Esophagus muscularis mucosa (tissue), 4 donors: Measurements from ENCODE around the gene IL12RB1. TPM values are rescaled to one million over a fixed set of nuclear protein-coding genes. Genes with fewer than 3 reads are reported as not detected.

Experiments used
- DNase-seq: peaks from one replicate; pipeline ENCODE4 v3.0.0-alpha.2; 2017; ENCODE audit errors: extremely low spot score
- H3K27ac ChIP-seq, 4 donors: fragments of 200-600 bp; sonication (generic); replicated peaks in 1 of 4; 1 replicate in 3 of 4; 2 replicates in 1 of 4; pipeline ENCODE4 v1.5.1; 2016 to 2019; ENCODE audit warnings: mild to moderate bottlenecking in 1 of 4
- H3K27me3 ChIP-seq, 4 donors: fragments of 200-600 bp; sonication (generic); one replicate each; pipeline versions ENCODE4 v1.5.1 to v1.6.0; 2016 to 2019
- H3K36me3 ChIP-seq, 4 donors: fragments of 200-600 bp; sonication (generic); one replicate each; pipeline ENCODE4 v1.5.1; 2016 to 2019
- H3K4me1 ChIP-seq, 4 donors: fragments of 200-600 bp; sonication (generic); one replicate each; pipeline ENCODE4 v1.5.1; 2016 to 2019
- H3K4me3 ChIP-seq, 4 donors: fragments of 200-600 bp; sonication (generic); 1 replicate in 2 of 4; 2 replicates in 2 of 4; pipeline ENCODE4 v1.5.1; 2016 to 2019; ENCODE audit warnings: mild to moderate bottlenecking in 4 of 4, moderate library complexity in 1 of 4
- H3K9me3 ChIP-seq, 4 donors: fragments of 200-600 bp; sonication (generic); 1 replicate in 3 of 4; 2 replicates in 1 of 4; pipeline ENCODE4 v1.5.1; 2016 to 2019
- EP300 ChIP-seq: sonication (generic); formaldehyde crosslinking; IDR thresholded peaks from one replicate; pipeline ENCODE4 v1.6.1; 2017; ENCODE audit warnings: antibody characterized with exemption
- POLR2A ChIP-seq: fragments of 450-650 bp; IDR thresholded peaks from one replicate; pipeline ENCODE4 v1.6.1; 2017; ENCODE audit warnings: antibody characterized with exemption, moderate library complexity, mild to moderate bottlenecking, low read depth
- POLR2AphosphoS5 ChIP-seq, 2 donors: sonication (generic); formaldehyde crosslinking; IDR thresholded peaks; one replicate each; pipeline ENCODE4 v1.6.1; 2017; ENCODE audit warnings: antibody characterized with exemption in 2 of 2
- WGBS: methylation state at CpG from one replicate; pipeline ENCODE4 v1.1.5; 2018; 5-methylcytosine and 5-hydroxymethylcytosine counted together
- intact Hi-C: fragments of 100-400 bp; cut with DNase I; formaldehyde crosslinking; loops from one replicate; pipeline ENCODE4 v1.15.1; 2023
- total RNA-seq, 4 donors: library from RNA; depleted of rRNA; stranded (reverse); fragments of >200 nt; gene quantifications; one replicate each; pipeline versions ENCODE4 v1.1.0 to v1.2.1, GENCODE V29; 2016
- TF ChIP-seq, protein P1 (sequence below), 3 experiments: fragments of 200-600 bp in 2 of 3; fragments of 450-650 bp in 1 of 3; sonication (generic) in 2 of 3; IDR thresholded peaks; one replicate each; pipeline ENCODE4 v1.5.1; 2017 to 2019; ENCODE audit warnings: antibody characterized with exemption in 3 of 3, mild to moderate bottlenecking in 2 of 3, moderate library complexity in 1 of 3

IL12RB1 gene
- total RNA-seq, 4 donors from 2014 or later: 0.42 to 2.0 (median 0.83) TPM

DNA sequence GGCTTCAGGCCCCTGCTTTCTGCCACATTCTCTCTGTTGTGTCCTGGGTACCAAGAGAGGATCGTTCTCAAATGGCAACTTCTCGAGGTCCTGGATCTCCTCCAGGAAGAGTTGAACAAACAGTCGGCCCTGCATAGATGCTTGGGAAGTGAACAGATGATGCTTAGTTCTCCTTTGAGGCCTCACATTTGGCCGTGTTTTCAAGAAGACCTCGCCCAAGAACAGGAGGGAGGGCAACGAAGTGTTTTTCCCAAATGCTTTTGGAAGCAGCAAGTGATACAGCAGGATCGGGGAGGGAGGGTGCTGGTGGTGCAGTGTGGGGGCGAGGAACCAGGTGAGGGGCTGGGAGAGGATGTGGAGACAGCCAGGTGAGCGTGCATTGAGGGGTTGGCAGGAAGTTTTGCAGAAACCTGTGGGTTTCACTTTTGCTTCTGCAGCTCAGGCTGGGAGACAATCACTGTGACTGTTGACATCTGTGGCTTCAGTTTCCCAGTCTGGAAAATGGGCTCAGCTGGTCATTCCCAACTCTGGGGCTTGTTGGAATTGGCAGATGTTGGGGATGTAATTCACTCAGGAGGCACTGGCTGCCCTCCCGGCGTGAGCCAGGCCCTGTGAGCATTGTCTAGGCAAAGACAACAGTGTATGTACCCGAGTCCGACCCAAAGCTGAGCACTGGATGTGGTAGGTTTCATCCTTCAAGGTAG is 32.4 kb upstream of the IL12RB1 start:
- Histone ChIP-seq H3K27me3 (no peaks in the 10 kb centered on the region), H3K4me1 (peaks cover 19 to 31% (median 27%) of the 10 kb centered on the region in 4 donors), H3K36me3 (peaks cover 0 to 28% (median 9%) of the 10 kb centered on the region in 4 donors), H3K4me3 (peak overlapping the region in 3 of 4 donors; percentile 9 to 73 (median 69)), H3K27ac (peak overlapping the region in 3 of 4 donors; percentile 74 to 82 (median 77)), H3K9me3 (no peaks in the 10 kb centered on the region)
- no peak for DNase-seq
- intact Hi-C loops: no loop called here
- no peak for TF ChIP-seq POLR2AphosphoS5 (IDR thresholded peaks at IDR 0.05)
- no peak for TF ChIP-seq POLR2A
- no peak for TF ChIP-seq EP300
- 52% methylated on average over 12 of the region's 13 CpGs for WGBS

DNA sequence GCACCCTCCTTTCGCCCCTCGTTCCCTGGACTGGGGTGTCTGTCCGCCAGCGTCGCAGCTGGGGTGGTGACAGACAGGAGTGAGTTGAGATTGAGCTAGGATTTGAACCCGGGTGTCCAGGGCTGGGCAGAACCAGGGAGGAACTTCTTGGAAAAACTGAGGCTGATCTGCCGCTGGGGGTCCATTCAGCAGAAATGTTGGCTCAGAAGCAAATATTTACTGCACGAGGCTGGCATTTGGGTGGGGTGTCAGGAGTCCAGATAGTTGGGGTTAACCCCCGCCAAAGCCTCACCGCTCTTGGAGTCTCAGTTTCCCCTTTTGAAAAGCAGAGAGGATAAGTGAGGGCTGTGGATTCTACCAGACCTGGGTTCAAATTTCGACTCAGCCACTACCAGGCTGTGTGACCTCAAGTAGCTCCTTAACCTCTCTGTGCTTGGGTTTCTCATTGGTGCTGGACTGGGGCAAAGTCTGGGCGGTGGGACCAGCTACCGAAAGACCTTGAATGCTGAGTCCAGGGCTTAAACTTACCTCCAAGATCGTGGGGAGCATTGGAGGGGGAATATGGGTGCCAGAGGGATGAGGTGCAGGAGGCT is 31.8 kb upstream of the IL12RB1 start:
- 24% methylated on average over 11 of the region's 14 CpGs for WGBS
- Histone ChIP-seq H3K4me3 (peak overlapping the region; percentile 69 to 77 (median 73)), H3K36me3 (peaks cover 0 to 22% (median 3%) of the 10 kb centered on the region in 4 donors), H3K9me3 (no peaks in the 10 kb centered on the region), H3K27ac (peak overlapping the region; percentile 74 to 82 (median 78)), H3K4me1 (peaks cover 19 to 31% (median 27%) of the 10 kb centered on the region in 4 donors), H3K27me3 (no peaks in the 10 kb centered on the region)
- TF ChIP-seq POLR2AphosphoS5 (IDR thresholded peaks at IDR 0.05): no peak
- TF ChIP-seq, protein P1, sequence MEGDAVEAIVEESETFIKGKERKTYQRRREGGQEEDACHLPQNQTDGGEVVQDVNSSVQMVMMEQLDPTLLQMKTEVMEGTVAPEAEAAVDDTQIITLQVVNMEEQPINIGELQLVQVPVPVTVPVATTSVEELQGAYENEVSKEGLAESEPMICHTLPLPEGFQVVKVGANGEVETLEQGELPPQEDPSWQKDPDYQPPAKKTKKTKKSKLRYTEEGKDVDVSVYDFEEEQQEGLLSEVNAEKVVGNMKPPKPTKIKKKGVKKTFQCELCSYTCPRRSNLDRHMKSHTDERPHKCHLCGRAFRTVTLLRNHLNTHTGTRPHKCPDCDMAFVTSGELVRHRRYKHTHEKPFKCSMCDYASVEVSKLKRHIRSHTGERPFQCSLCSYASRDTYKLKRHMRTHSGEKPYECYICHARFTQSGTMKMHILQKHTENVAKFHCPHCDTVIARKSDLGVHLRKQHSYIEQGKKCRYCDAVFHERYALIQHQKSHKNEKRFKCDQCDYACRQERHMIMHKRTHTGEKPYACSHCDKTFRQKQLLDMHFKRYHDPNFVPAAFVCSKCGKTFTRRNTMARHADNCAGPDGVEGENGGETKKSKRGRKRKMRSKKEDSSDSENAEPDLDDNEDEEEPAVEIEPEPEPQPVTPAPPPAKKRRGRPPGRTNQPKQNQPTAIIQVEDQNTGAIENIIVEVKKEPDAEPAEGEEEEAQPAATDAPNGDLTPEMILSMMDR (IDR thresholded peaks at IDR 0.05): no peak
- no peak for TF ChIP-seq POLR2A
- TF ChIP-seq EP300: no peak
- intact Hi-C loops: no loop called here
- no peak for DNase-seq

DNA sequence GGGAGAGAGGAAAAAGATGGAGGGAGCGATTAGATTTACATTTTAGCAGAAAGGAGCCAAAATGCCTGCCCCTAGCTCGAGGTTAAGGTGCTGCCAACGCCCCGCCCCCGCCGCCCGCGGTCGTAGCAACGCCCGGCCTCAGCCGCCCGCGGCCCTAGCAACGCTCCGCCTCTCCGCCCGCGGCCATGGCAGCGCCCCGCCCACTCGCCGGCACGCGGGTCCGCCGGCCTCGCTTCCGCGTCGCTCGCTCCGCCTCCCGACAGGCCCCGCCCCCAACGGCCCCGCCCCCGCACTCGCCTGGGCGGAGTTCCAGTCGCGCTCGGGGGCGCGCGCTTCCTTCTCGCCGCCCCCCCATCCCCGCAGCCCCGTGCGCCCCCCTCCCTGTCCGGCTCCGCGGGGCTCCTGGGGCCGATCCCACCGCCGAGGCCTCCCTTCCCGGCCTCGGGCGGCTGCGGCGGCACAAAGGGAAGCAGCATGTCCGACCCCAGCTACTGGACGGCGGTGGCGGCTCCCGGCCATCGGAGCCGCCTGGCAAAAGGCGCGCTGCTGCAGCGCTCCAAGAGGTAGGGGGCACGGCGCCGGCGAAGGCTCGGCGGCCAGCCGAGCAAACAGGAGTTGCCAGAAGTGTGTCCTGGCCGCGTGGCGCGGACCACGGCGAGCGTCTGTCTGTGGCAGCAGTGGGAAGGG is 31.1 kb upstream of the IL12RB1 start:
- Histone ChIP-seq H3K36me3 (peaks cover 0 to 15% (median 1%) of the 10 kb centered on the region in 4 donors), H3K27ac (peak overlapping the region; percentile 74 to 82 (median 78)), H3K4me1 (peaks cover 19 to 35% (median 27%) of the 10 kb centered on the region in 4 donors), H3K9me3 (no peaks in the 10 kb centered on the region), H3K27me3 (no peaks in the 10 kb centered on the region), H3K4me3 (peak overlapping the region; percentile 69 to 77 (median 73))
- TF ChIP-seq POLR2AphosphoS5 (IDR thresholded peaks at IDR 0.05) (no peak), POLR2A (no peak), EP300 (no peak)
- TF ChIP-seq, protein P1 (IDR thresholded peaks at IDR 0.05): no peak
- 0% methylated on average over 11 of the region's 86 CpGs for WGBS
- DNase-seq: peak; percentile 95
- intact Hi-C loops: no loop called here

DNA sequence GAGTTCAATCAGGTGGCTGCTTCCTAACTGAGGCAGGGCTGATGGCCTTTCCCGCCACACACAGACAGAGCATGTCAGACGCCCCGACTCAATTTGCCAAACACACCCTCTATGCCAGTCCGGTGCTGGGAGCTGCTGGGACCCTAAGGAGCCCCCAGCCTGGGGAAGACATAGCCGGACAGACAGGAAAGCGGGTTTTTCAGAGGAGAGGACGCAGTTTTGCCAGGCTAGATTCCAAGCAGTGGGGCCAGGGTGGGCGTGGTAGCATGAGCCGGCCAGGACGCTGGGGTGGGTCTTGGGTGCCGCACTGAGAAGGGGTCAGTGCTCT is 30.6 kb upstream of the IL12RB1 start:
- intact Hi-C loops: no loop called here
- no peaks in the 10 kb centered on the region for H3K27me3 ChIP-seq
- peak overlapping the region; percentile 69 to 77 (median 73) for H3K4me3 ChIP-seq
- WGBS: 26% methylated on average over 11 of the region's 11 CpGs
- DNase-seq: no peak
- peaks cover 19 to 38% (median 27%) of the 10 kb centered on the region in 4 donors for H3K4me1 ChIP-seq
- TF ChIP-seq, protein P1 (IDR thresholded peaks at IDR 0.05): no peak
- TF ChIP-seq POLR2AphosphoS5 (IDR thresholded peaks at IDR 0.05): no peak
- no peaks in the 10 kb centered on the region for H3K9me3 ChIP-seq
- H3K27ac ChIP-seq: peak overlapping the region in 2 of 4 donors; percentile 74 to 82
- peaks cover 0 to 10% (median 1%) of the 10 kb centered on the region in 4 donors for H3K36me3 ChIP-seq

DNA sequence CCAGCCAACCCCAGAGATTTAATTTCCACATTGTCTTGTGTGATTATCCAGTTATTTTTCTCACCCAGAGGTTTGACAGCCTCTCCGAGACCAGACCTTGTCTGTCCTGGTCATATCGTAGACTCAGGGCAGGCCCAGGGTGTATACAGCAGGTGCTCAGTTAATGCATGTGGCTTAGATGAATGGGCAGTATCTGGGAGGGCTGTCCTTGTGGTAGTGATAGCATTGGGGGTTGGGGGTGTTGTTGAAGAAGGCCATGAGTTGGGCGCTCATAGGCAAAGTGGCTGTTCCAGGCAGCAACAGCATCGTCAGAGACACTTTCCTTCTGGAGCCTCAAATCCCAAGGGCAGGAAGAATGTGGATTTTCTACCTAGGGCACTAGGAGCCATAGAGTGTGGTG is 27.7 kb upstream of the IL12RB1 start:
- DNase-seq: no peak

More for the DNA sequence above, 27.7 kb upstream of the IL12RB1 start:
- H3K4me1 ChIP-seq: peaks cover 30 to 48% (median 42%) of the 10 kb centered on the region in 4 donors
- TF ChIP-seq EP300 (no peak), POLR2A (no peak), POLR2AphosphoS5 (IDR thresholded peaks at IDR 0.05) (no peak)
- TF ChIP-seq, protein P1 (IDR thresholded peaks at IDR 0.05): no peak
- H3K36me3 ChIP-seq: no peaks in the 10 kb centered on the region
- no peak overlapping the region for H3K4me3 ChIP-seq
- H3K9me3 ChIP-seq: no peaks in the 10 kb centered on the region
- no peak overlapping the region for H3K27ac ChIP-seq
- peaks cover 0 to 12% (median 2%) of the 10 kb centered on the region in 4 donors for H3K27me3 ChIP-seq
- WGBS: 83% methylated on average over 4 of the region's 4 CpGs
- intact Hi-C loops: loop anchor here (5.0 kb wide), 1 partner anchor 38 kb away; the partner anchor contains the start of gene PIK3R2
